ENCODE data around the gene SLC12A9.

Gene SLC12A9

GRCh38 chr7:100882785-100883526 lies 30.4 kb downstream of the SLC12A9 start:
- TF ChIP-seq, protein P1, sequence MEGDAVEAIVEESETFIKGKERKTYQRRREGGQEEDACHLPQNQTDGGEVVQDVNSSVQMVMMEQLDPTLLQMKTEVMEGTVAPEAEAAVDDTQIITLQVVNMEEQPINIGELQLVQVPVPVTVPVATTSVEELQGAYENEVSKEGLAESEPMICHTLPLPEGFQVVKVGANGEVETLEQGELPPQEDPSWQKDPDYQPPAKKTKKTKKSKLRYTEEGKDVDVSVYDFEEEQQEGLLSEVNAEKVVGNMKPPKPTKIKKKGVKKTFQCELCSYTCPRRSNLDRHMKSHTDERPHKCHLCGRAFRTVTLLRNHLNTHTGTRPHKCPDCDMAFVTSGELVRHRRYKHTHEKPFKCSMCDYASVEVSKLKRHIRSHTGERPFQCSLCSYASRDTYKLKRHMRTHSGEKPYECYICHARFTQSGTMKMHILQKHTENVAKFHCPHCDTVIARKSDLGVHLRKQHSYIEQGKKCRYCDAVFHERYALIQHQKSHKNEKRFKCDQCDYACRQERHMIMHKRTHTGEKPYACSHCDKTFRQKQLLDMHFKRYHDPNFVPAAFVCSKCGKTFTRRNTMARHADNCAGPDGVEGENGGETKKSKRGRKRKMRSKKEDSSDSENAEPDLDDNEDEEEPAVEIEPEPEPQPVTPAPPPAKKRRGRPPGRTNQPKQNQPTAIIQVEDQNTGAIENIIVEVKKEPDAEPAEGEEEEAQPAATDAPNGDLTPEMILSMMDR (IDR thresholded peaks at IDR 0.05; ENCODE audit: low read depth, low read length), result no peak
- DNase-seq (ENCODE audit: low read depth in 2 of 2), result no peak
- no peak overlapping the region for H3K4me3 ChIP-seq (replicated peaks in 1 of 2; ENCODE audit: low read depth in 2 of 2, low read length in 2 of 2)

DNA sequence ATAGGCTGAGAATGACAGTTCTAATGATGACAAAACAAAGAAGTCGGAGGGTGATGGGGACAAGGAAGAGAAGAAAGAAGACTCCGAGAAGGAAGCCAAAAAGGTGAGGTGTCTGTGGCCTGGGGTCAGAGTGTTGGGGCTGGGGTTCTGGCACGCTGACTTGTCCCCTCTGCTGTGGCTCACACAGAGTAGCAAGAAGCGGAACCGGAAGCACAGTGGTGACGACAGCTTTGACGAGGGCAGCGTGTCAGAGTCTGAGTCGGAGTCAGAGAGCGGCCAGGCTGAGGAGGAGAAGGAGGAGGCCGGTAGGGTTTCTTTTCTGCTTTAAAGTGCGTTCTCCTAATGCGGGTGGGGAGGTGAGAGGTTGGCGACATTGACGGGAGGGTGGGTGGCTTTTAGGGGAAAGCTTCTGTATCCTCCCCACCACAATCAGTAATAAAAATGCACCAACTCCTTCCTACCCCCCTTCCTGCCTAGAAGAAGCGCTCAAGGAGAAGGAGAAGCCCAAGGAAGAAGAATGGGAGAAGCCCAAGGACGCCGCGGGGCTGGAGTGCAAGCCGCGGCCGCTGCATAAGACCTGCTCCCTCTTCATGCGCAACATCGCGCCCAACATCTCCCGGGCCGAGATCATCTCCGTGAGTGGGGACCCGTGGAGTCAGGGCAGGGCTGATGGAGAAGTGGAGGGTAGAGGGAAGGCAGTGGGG lies 32.4 kb downstream of the SLC12A9 start:
- no peak for DNase-seq (ENCODE audit: low read depth in 2 of 2)
- H3K4me3 ChIP-seq (replicated peaks in 1 of 2; ENCODE audit: low read depth in 2 of 2, low read length in 2 of 2), result no peak overlapping the region
- TF ChIP-seq, protein P1 (IDR thresholded peaks at IDR 0.05; ENCODE audit: low read depth, low read length), result no peak

- no peak for DNase-seq (ENCODE audit: low read depth in 2 of 2)
- no peak overlapping the region for H3K4me3 ChIP-seq (replicated peaks in 1 of 2; ENCODE audit: low read depth in 2 of 2, low read length in 2 of 2)
- TF ChIP-seq, protein P1 (IDR thresholded peaks at IDR 0.05; ENCODE audit: low read depth, low read length), result no peak
Observed at GRCh38 chr7:100885440-100886141, 33.1 kb downstream of the SLC12A9 start.

DNA sequence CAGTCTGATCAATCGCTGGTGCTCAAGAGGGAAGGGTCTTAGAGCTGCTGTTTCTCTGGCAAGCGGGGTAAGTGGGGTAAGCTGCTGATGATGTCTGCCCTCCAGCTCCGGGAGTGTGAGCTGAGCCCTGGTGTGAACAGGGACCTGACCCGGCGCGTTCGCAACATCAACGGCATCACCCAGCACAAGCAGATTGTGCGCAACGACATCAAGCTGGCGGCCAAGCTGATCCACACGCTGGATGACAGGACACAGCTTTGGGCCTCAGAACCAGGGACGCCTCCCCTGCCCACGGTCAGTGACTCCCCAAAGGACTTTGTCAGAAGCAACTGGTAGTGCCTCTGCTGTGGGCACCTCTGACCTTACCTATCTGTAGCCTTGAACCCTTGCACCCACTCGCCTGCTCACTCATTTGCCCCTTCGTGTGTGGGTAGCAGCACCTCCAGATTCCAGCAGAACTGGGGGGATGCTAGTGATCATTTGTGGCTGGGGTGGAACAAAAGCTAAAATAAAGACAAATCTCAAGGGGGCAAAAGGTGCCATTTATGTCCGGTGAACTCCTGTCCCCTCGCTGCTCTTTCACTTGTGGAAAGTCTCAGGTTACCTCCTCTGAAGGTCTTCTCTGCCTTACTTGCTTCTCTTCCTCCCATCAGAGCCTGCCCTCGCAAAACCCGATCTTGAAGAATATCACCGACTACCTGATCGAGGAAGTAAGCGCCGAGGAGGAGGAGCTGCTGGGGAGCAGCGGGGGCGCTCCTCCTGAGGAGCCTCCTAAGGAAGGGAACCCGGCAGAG lies 33.8 kb downstream of the SLC12A9 start:
- H3K4me3 ChIP-seq (replicated peaks in 1 of 2; ENCODE audit: low read depth in 2 of 2, low read length in 2 of 2), result no peak overlapping the region
- TF ChIP-seq, protein P1 (IDR thresholded peaks at IDR 0.05; ENCODE audit: low read depth, low read length), result no peak
- DNase-seq (ENCODE audit: low read depth in 2 of 2), result no peak

DNA sequence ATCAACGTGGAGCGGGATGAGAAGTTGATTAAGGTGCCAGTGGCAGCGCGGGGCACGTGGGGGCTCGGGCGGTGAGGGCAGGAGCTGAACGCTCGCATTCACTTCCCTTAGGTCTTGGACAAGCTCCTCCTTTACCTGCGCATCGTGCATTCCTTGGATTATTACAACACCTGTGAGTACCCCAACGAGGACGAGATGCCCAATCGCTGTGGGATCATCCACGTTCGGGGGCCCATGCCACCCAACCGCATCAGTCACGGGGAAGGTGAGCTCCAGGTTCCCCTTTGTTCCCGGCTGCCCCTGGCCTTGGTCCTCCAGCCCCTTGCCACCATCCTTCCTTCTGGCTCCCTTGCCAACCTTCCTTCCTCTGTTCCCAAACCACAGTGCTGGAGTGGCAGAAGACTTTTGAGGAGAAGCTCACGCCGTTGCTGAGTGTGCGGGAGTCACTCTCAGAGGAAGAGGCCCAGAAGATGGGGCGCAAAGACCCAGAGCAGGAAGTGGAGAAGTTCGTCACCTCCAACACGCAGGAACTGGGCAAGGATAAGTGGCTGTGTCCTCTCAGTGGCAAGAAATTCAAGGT lies 34.5 kb downstream of the SLC12A9 start:
- no peak for DNase-seq (ENCODE audit: low read depth in 2 of 2)
- no peak overlapping the region for H3K4me3 ChIP-seq (replicated peaks in 1 of 2; ENCODE audit: low read depth in 2 of 2, low read length in 2 of 2)
- TF ChIP-seq, protein P1 (IDR thresholded peaks at IDR 0.05; ENCODE audit: low read depth, low read length), result no peak
